Measurements from ENCODE around the gene MB21D2. TPM values are rescaled to one million over a fixed set of nuclear protein-coding genes. Genes with fewer than 3 reads are reported as not detected.

MB21D2 gene
- total and polyA plus RNA-seq, 2 donors (not counting 1 experiment from before 2014, with no cell fraction given): 0.03 to 0.20 TPM

GRCh38 chr3:192834428-192834827, 83.2 kb downstream of the MB21D2 start:
- H3K4me1 ChIP-seq (ENCODE audit: control insufficient read depth in 2 of 2, insufficient read depth in 2 of 2, low read length in 2 of 2): no peaks in the 10 kb centered on the region
- no peak overlapping the region for H3K9ac ChIP-seq (ENCODE audit: low read length)
- H3K36me3 ChIP-seq (replicated peaks in 1 of 2; ENCODE audit: control extremely low read depth in 1 of 2, control insufficient read depth in 1 of 2, extremely low read depth in 1 of 2, insufficient read depth in 2 of 2, low read length in 1 of 2): no peaks in the 10 kb centered on the region
- TF ChIP-seq, protein P1, sequence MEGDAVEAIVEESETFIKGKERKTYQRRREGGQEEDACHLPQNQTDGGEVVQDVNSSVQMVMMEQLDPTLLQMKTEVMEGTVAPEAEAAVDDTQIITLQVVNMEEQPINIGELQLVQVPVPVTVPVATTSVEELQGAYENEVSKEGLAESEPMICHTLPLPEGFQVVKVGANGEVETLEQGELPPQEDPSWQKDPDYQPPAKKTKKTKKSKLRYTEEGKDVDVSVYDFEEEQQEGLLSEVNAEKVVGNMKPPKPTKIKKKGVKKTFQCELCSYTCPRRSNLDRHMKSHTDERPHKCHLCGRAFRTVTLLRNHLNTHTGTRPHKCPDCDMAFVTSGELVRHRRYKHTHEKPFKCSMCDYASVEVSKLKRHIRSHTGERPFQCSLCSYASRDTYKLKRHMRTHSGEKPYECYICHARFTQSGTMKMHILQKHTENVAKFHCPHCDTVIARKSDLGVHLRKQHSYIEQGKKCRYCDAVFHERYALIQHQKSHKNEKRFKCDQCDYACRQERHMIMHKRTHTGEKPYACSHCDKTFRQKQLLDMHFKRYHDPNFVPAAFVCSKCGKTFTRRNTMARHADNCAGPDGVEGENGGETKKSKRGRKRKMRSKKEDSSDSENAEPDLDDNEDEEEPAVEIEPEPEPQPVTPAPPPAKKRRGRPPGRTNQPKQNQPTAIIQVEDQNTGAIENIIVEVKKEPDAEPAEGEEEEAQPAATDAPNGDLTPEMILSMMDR (IDR thresholded peaks at IDR 0.05): no peak
- no peak for TF ChIP-seq EZH2 (IDR thresholded peaks at IDR 0.05; ENCODE audit: borderline replicate concordance, insufficient read depth, low read depth, low read length, poor library complexity, severe bottlenecking)
- ChIA-PET POLR2A (no interaction called here), CTCF (interaction anchor here (0.7 kb wide), 1 partner anchor 43 kb away, joined by 4 read pairs; no protein-coding TSS in a partner anchor)
- H4K20me1 ChIP-seq (ENCODE audit: control insufficient read depth, insufficient read depth, low read length, poor library complexity, severe bottlenecking): no peaks in the 10 kb centered on the region
- H3K27me3 ChIP-seq (replicated peaks in 1 of 4; ENCODE audit: control extremely low read depth in 1 of 4, control insufficient read depth in 3 of 4, insufficient read depth in 4 of 4, low read length in 3 of 4): peaks cover 0 to 6% (median 0%) of the 10 kb centered on the region in 4 experiments
- no peak overlapping the region for H3K27ac Mint-ChIP-seq
- no peaks in the 10 kb centered on the region for H3K9me3 Mint-ChIP-seq (ENCODE audit: insufficient read depth)
- no peaks in the 10 kb centered on the region for H3K9me3 ChIP-seq (ENCODE audit: control extremely low read depth in 1 of 3, control insufficient read depth in 2 of 3, insufficient read depth in 1 of 3, low read length in 2 of 3)
- H3K4me2 ChIP-seq (replicated peaks; ENCODE audit: low read depth, low read length, poor library complexity, severe bottlenecking): no peak overlapping the region
- ATAC-seq (ENCODE audit: low read depth): no peak
- intact Hi-C loops (cut with micrococcal nuclease): no loop called here
- no peaks in the 10 kb centered on the region for H3K4me1 Mint-ChIP-seq
- no peak overlapping the region for H2AFZ ChIP-seq (ENCODE audit: insufficient read depth, low read depth, low read length, poor library complexity, severe bottlenecking)
- H3K27ac ChIP-seq (ENCODE audit: low read length in 2 of 2): no peak overlapping the region
- peaks cover 4% of the 10 kb centered on the region for H3K27me3 Mint-ChIP-seq
- no peaks in the 10 kb centered on the region for H3K79me2 ChIP-seq (ENCODE audit: control insufficient read depth, insufficient read depth, low read length)
- 100% methylated on average over 1 of the region's 3 CpGs for WGBS (ENCODE audit: insufficient coverage)
- H3K4me3 ChIP-seq (ENCODE audit: control extremely low read depth in 1 of 5, extremely low read depth in 1 of 5, insufficient read depth in 1 of 5, low read depth in 2 of 5, low read length in 4 of 5): no peak overlapping the region
- DNase-seq: no peak
- no peak overlapping the region for H3K4me3 Mint-ChIP-seq

DNA sequence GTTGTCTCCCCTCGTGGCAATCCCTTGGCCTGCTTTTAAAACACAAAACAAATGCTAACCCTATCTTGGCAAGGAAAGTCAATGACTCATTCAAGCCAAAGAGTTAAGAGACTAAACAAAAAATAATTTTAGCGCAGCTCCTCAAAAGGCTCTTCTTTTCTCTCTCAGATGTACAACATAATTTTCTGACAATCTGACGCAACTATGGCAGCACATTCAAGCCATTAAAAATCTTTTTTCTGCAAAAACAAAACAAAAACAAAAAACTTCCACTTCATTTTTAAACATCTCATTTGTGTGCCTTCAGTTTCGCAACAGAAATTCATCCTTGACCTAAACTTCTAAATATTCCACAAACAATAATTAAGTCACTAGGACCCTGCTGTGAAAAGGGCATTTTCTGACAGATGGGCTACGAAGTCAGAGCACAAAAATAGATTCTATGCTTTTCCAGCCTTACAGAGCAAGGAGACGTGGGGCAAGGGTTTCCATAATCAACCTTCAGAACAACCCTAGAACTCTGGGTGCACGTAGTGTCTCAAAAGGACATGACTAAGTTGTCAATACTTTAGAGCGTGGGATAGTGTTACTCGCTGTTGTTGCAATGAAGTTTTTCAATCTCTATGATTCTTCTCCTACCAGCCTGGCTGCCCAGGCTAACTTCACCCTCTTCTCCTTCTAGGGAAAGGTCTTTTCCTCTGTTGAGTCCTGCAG, 84.3 kb downstream of the MB21D2 start:
- H3K27ac ChIP-seq (ENCODE audit: low read length in 2 of 2): no peak overlapping the region
- no peaks in the 10 kb centered on the region for H3K36me3 ChIP-seq (replicated peaks in 1 of 2; ENCODE audit: control extremely low read depth in 1 of 2, control insufficient read depth in 1 of 2, extremely low read depth in 1 of 2, insufficient read depth in 2 of 2, low read length in 1 of 2)
- no peak overlapping the region for H3K4me3 Mint-ChIP-seq
- WGBS (ENCODE audit: insufficient coverage): 99% methylated on average over 8 of the region's 9 CpGs
- no peak overlapping the region for H3K4me2 ChIP-seq (replicated peaks; ENCODE audit: low read depth, low read length, poor library complexity, severe bottlenecking)
- ATAC-seq (ENCODE audit: low read depth) (no peak), DNase-seq (no peak)
- no peaks in the 10 kb centered on the region for H3K4me1 ChIP-seq (ENCODE audit: control insufficient read depth in 2 of 2, insufficient read depth in 2 of 2, low read length in 2 of 2)
- TF ChIP-seq EZH2 (IDR thresholded peaks at IDR 0.05; ENCODE audit: borderline replicate concordance, insufficient read depth, low read depth, low read length, poor library complexity, severe bottlenecking): no peak
- TF ChIP-seq, protein P1 (IDR thresholded peaks at IDR 0.05): no peak
- POLR2A ChIA-PET: no interaction called here
- H3K27me3 ChIP-seq (replicated peaks in 1 of 4; ENCODE audit: control extremely low read depth in 1 of 4, control insufficient read depth in 3 of 4, insufficient read depth in 4 of 4, low read length in 3 of 4): peaks cover 0 to 6% (median 0%) of the 10 kb centered on the region in 4 experiments
- H3K9ac ChIP-seq (ENCODE audit: low read length): no peak overlapping the region
- H2AFZ ChIP-seq (ENCODE audit: insufficient read depth, low read depth, low read length, poor library complexity, severe bottlenecking): no peak overlapping the region
- H3K9me3 ChIP-seq (ENCODE audit: control extremely low read depth in 1 of 3, control insufficient read depth in 2 of 3, insufficient read depth in 1 of 3, low read length in 2 of 3): no peaks in the 10 kb centered on the region
- no peaks in the 10 kb centered on the region for H3K79me2 ChIP-seq (ENCODE audit: control insufficient read depth, insufficient read depth, low read length)
- CTCF ChIA-PET: no interaction called here
- H3K27me3 Mint-ChIP-seq: peaks cover 4% of the 10 kb centered on the region
- no peak overlapping the region for H3K4me3 ChIP-seq (ENCODE audit: control extremely low read depth in 1 of 5, extremely low read depth in 1 of 5, insufficient read depth in 1 of 5, low read depth in 2 of 5, low read length in 4 of 5)
- no peak overlapping the region for H3K27ac Mint-ChIP-seq
- H3K4me1 Mint-ChIP-seq: no peaks in the 10 kb centered on the region
- H4K20me1 ChIP-seq (ENCODE audit: control insufficient read depth, insufficient read depth, low read length, poor library complexity, severe bottlenecking): no peaks in the 10 kb centered on the region
- intact Hi-C loops (cut with micrococcal nuclease): no loop called here
- H3K9me3 Mint-ChIP-seq (ENCODE audit: insufficient read depth): no peaks in the 10 kb centered on the region

Measured in B cell (primary cell).